Hepatocyte (in vitro differentiated cells): ENCODE results near the gene CARMIL3.

ENCODE experiments used
- CTCF ChIP-seq: fragments of 200-600 bp; sonication (generic); IDR thresholded peaks from 2 replicates; pipeline ENCODE4 v1.5.1; 2016; ENCODE audit warnings: antibody characterized with exemption, mild to moderate bottlenecking; ENCODE audit not compliant: poor library complexity
- EZH2 ChIP-seq: fragments of 200-600 bp; sonication (generic); IDR thresholded peaks from 2 replicates; pipeline ENCODE4 v1.6.1; 2016; ENCODE audit warnings: antibody characterized with exemption, mild to moderate bottlenecking, borderline replicate concordance
- EZH2phosphoT487 ChIP-seq: fragments of 200-600 bp; sonication (generic); IDR thresholded peaks from one replicate; pipeline ENCODE4 v1.6.1; 2018; ENCODE audit warnings: antibody characterized with exemption, mild to moderate bottlenecking, low read depth, moderate library complexity; ENCODE audit not compliant: unreplicated experiment, severe bottlenecking

- TF ChIP-seq EZH2, result no peak
- no peak for TF ChIP-seq CTCF
- TF ChIP-seq EZH2phosphoT487, result no peak
These were observed 38.1 kb downstream of the CARMIL3 start for GRCh38 chr14:24089890-24090289.
